Hepatocyte (in vitro differentiated cells): ENCODE results near the gene RALGAPA2.
A peak's percentile ranks its signal among the peaks of the same experiment; 100 is the strongest.

Experiments used
- EZH2 ChIP-seq: fragments of 200-600 bp; sonication (generic); IDR thresholded peaks from 2 replicates; pipeline ENCODE4 v1.6.1; 2016; ENCODE audit warnings: antibody characterized with exemption, mild to moderate bottlenecking, borderline replicate concordance
- TF ChIP-seq, protein P1 (sequence below): fragments of 200-600 bp; sonication (generic); IDR thresholded peaks from 2 replicates; pipeline ENCODE4 v1.5.1; 2016; ENCODE audit warnings: antibody characterized with exemption, mild to moderate bottlenecking; ENCODE audit not compliant: poor library complexity

DNA sequence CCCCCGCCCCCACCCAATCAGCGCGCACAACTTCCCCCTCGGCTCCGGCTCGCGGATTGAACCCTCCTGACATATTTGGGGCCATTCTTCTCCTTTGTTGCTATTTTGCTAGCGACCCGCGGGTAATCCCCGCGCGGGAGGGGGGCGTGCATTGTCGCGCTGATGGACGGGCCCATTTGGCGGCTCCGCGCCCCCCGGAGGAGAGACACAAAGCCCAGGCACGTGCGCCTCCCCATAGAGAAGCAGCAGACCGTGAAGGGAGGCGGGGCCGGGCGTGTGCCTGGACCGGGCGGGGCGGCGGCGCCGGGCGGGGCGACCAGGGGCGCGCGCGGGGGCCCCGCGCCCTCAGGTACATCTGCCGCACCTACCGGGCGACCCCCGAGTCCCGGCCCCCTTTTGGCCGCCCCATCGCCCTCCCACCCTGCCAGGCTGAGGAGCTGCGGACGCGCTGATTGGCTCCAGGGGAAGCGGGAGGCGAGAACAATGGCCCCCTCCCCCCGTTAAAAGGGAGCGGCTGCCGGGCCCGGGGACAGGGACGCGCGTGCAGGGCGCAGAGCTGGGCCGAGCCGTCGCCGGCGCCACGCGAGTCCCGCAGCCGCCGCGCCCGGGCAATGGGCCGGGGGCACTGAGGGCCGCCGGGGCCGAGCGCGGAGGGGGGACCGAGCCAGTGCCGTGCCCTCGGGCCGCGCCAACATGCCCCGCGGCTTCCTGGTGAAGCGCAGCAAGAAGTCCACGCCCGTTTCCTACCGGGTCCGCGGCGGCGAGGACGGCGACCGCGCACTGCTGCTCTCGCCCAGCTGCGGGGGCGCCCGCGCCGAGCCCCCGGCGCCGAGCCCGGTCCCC is 344.6 kb downstream of the RALGAPA2 start, which contains the start of gene INSM1:
- TF ChIP-seq, protein P1, sequence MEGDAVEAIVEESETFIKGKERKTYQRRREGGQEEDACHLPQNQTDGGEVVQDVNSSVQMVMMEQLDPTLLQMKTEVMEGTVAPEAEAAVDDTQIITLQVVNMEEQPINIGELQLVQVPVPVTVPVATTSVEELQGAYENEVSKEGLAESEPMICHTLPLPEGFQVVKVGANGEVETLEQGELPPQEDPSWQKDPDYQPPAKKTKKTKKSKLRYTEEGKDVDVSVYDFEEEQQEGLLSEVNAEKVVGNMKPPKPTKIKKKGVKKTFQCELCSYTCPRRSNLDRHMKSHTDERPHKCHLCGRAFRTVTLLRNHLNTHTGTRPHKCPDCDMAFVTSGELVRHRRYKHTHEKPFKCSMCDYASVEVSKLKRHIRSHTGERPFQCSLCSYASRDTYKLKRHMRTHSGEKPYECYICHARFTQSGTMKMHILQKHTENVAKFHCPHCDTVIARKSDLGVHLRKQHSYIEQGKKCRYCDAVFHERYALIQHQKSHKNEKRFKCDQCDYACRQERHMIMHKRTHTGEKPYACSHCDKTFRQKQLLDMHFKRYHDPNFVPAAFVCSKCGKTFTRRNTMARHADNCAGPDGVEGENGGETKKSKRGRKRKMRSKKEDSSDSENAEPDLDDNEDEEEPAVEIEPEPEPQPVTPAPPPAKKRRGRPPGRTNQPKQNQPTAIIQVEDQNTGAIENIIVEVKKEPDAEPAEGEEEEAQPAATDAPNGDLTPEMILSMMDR, result no peak
- peak; percentile 87 for TF ChIP-seq EZH2
